ENCODE results near the gene ZNF761.
"Not testable (repeated sequence)": the region's sequence is repeated elsewhere in the genome, so short reads cannot be mapped to it uniquely, and the experiment has no call there.

ZNF761 gene

GRCh38 chr19:53394974-53395839 is 36.6 kb upstream of the ZNF761 start, which contains the start of gene ZNF765:
ZNF765 (plus strand) TSS chr19:53395149; CDS start chr19:53398016, 2,867 bp downstream.
- H3K79me2 ChIP-seq (ENCODE audit: insufficient read depth, low read length) = no peaks in the 10 kb centered on the region; the same call in 1 of the 2 replicates
- H3K27ac ChIP-seq (ENCODE audit: low read depth, low read length, poor library complexity, severe bottlenecking) = no peak within 1 kb of the TSS
- no peaks in the 10 kb centered on the region for H3F3A ChIP-seq (ENCODE audit: insufficient read depth, low read length)
- H3K4me1 ChIP-seq (ENCODE audit: insufficient read depth, low read length, severe bottlenecking) = peaks cover 13% of the 10 kb centered on the region
- no peaks in the 10 kb centered on the region; the same call in 1 of the 2 replicates for H3K9me3 ChIP-seq (ENCODE audit: low read length)
- no peaks in the 10 kb centered on the region for H3K27me3 ChIP-seq (ENCODE audit: insufficient read depth, low read length)
- TF ChIP-seq CTCF (IDR thresholded peaks at IDR 0.05; ENCODE audit: low read length) (peak; percentile 30; the same call in 1 of the 2 replicates), EZH2 (IDR thresholded peaks at IDR 0.05; ENCODE audit: borderline replicate concordance, low read length) (no peak)
- peaks cover 23% of the 10 kb centered on the region for H3K36me3 ChIP-seq (ENCODE audit: insufficient read depth, low read length)
- no peak within 1 kb of the TSS for H2AFZ ChIP-seq (ENCODE audit: low read length)
- peak within 1 kb of the TSS; percentile 85 for H3K4me3 ChIP-seq (ENCODE audit: low read depth, low read length, poor library complexity, severe bottlenecking)
- H3K9me2 ChIP-seq (ENCODE audit: low read depth, low read length) = no peaks in the 10 kb centered on the region
- H3K4me2 ChIP-seq (ENCODE audit: low read length) = peak within 1 kb of the TSS; percentile 71
- peak within 1 kb of the TSS; percentile 80 for H3K9ac ChIP-seq (ENCODE audit: low read length)
- H4K20me1 ChIP-seq (ENCODE audit: insufficient read depth, low read length) = no peaks in the 10 kb centered on the region

- peaks cover 31% of the 10 kb centered on the region for H3K36me3 ChIP-seq (ENCODE audit: insufficient read depth, low read length)
- H3K9ac ChIP-seq (ENCODE audit: low read length) = peak overlapping the region; percentile 80
- not testable (repeated sequence) for H3K79me2 ChIP-seq (ENCODE audit: insufficient read depth, low read length); H3K27ac ChIP-seq (ENCODE audit: low read depth, low read length, poor library complexity, severe bottlenecking); H3F3A ChIP-seq (ENCODE audit: insufficient read depth, low read length); H3K27me3 ChIP-seq (ENCODE audit: insufficient read depth, low read length); H3K9me2 ChIP-seq (ENCODE audit: low read depth, low read length); H4K20me1 ChIP-seq (ENCODE audit: insufficient read depth, low read length); H2AFZ ChIP-seq (ENCODE audit: low read length); H3K9me3 ChIP-seq (ENCODE audit: low read length)
- H3K4me2 ChIP-seq (ENCODE audit: low read length) = peak overlapping the region; percentile 71
- peak overlapping the region; percentile 85 for H3K4me3 ChIP-seq (ENCODE audit: low read depth, low read length, poor library complexity, severe bottlenecking)
- peaks cover 13% of the 10 kb centered on the region for H3K4me1 ChIP-seq (ENCODE audit: insufficient read depth, low read length, severe bottlenecking)
These were observed 35.8 kb upstream of the ZNF761 start for GRCh38 chr19:53395840-53396524.

GRCh38 chr19:53396525-53396868 is 35.3 kb upstream of the ZNF761 start:
- Histone ChIP-seq H3K4me1 (ENCODE audit: insufficient read depth, low read length, severe bottlenecking) (peaks cover 13% of the 10 kb centered on the region), H3K4me2 (ENCODE audit: low read length) (peak overlapping the region; percentile 71), H2AFZ (ENCODE audit: low read length) (no peak overlapping the region), H3K27me3 (ENCODE audit: insufficient read depth, low read length) (no peaks in the 10 kb centered on the region), H3K9me2 (ENCODE audit: low read depth, low read length) (no peaks in the 10 kb centered on the region), H3K4me3 (ENCODE audit: low read depth, low read length, poor library complexity, severe bottlenecking) (no peak overlapping the region), H3K27ac (ENCODE audit: low read depth, low read length, poor library complexity, severe bottlenecking) (no peak overlapping the region), H3F3A (ENCODE audit: insufficient read depth, low read length) (no peaks in the 10 kb centered on the region), H3K79me2 (ENCODE audit: insufficient read depth, low read length) (no peaks in the 10 kb centered on the region; the same call in 1 of the 2 replicates), H4K20me1 (ENCODE audit: insufficient read depth, low read length) (no peaks in the 10 kb centered on the region), H3K36me3 (ENCODE audit: insufficient read depth, low read length) (peaks cover 34% of the 10 kb centered on the region), H3K9me3 (ENCODE audit: low read length) (peaks cover 2% of the 10 kb centered on the region; the same call in 1 of the 2 replicates), H3K9ac (ENCODE audit: low read length) (no peak overlapping the region)
- TF ChIP-seq EZH2 (IDR thresholded peaks at IDR 0.05; ENCODE audit: borderline replicate concordance, low read length) (no peak), CTCF (IDR thresholded peaks at IDR 0.05; ENCODE audit: low read length) (no peak)

GRCh38 chr19:53397918-53398317 is 33.9 kb upstream of the ZNF761 start:
- H3K36me3 ChIP-seq (ENCODE audit: insufficient read depth, low read length) = peaks cover 49% of the 10 kb centered on the region
- H4K20me1 ChIP-seq (ENCODE audit: insufficient read depth, low read length); H2AFZ ChIP-seq (ENCODE audit: low read length); H3K9me2 ChIP-seq (ENCODE audit: low read depth, low read length); H3F3A ChIP-seq (ENCODE audit: insufficient read depth, low read length); H3K4me3 ChIP-seq (ENCODE audit: low read depth, low read length, poor library complexity, severe bottlenecking); H3K9me3 ChIP-seq (ENCODE audit: low read length); H3K27ac ChIP-seq (ENCODE audit: low read depth, low read length, poor library complexity, severe bottlenecking); H3K79me2 ChIP-seq (ENCODE audit: insufficient read depth, low read length); H3K27me3 ChIP-seq (ENCODE audit: insufficient read depth, low read length); H3K9ac ChIP-seq (ENCODE audit: low read length); H3K4me2 ChIP-seq (ENCODE audit: low read length): not testable (repeated sequence)
- H3K4me1 ChIP-seq (ENCODE audit: insufficient read depth, low read length, severe bottlenecking) = peaks cover 13% of the 10 kb centered on the region
